H1 (cell line): ENCODE results near the gene DAAM1. TPM values are rescaled to one million over a fixed set of nuclear protein-coding genes. Genes with fewer than 3 reads are reported as not detected.

Experiments used
- CTCF ChIA-PET: fragments of 300-600 bp; sonication (Branson Sonifier 250); formaldehyde crosslinking; loops from one replicate; lab custom pipeline; 2021; ENCODE audit not compliant: partially characterized antibody; lab: Charles Lee
- POLR2A ChIA-PET: fragments of 300-600 bp; sonication (Branson Sonifier 250); formaldehyde crosslinking; loops from one replicate; lab custom pipeline; 2021; ENCODE audit warnings: inconsistent platforms; ENCODE audit not compliant: partially characterized antibody; lab: Charles Lee
- DNase-seq, 2 experiments: peaks; one replicate each; pipeline versions ENCODE4 v3.0.0 to v3.0.0-alpha.2; 2010 to 2022; ENCODE audit warnings: low spot score in 2 of 2, low read depth in 1 of 2, mixed read lengths in 1 of 2
- FAIRE-seq: peaks from 2 replicates; lab custom pipeline; 2011; peaks lifted over from hg19 to GRCh38; lab: Jason Lieb, UNC
- H2AFZ ChIP-seq: 2 replicates; pipeline ENCODE4 v1.8.1; 2012; ENCODE audit warnings: low read length, inconsistent platforms
- H2AK5ac ChIP-seq: 2 replicates; pipeline ENCODE4 v1.6.1; 2013; ENCODE audit warnings: low read depth, low read length
- H2BK120ac ChIP-seq: replicated peaks from 2 replicates; pipeline ENCODE3; 2013; ENCODE audit warnings: low read depth, low read length, inconsistent platforms
- H2BK12ac ChIP-seq: 2 replicates; pipeline ENCODE4 v1.6.1; 2013; ENCODE audit warnings: low read depth, low read length
- H2BK15ac ChIP-seq: 2 replicates; pipeline ENCODE4 v1.6.1; 2013; ENCODE audit warnings: low read length
- H2BK20ac ChIP-seq: 2 replicates; pipeline ENCODE4 v1.6.1; 2013; ENCODE audit warnings: low read length
- H2BK5ac ChIP-seq: 2 replicates; pipeline ENCODE4 v1.6.1; 2013; ENCODE audit warnings: low read depth, low read length
- H3K14ac ChIP-seq: 2 replicates; pipeline ENCODE4 v1.6.1; 2013; ENCODE audit warnings: inconsistent platforms; ENCODE audit not compliant: insufficient read length
- H3K18ac ChIP-seq: 2 replicates; pipeline ENCODE4 v1.6.1; 2013; ENCODE audit warnings: low read length; ENCODE audit errors: extremely low read depth
- H3K23ac ChIP-seq: 2 replicates; pipeline ENCODE4 v1.6.1; 2013; ENCODE audit warnings: inconsistent platforms; ENCODE audit not compliant: insufficient read length
- H3K23me2 ChIP-seq: 2 replicates; pipeline ENCODE4 v1.6.1; 2013; ENCODE audit warnings: low read depth, low read length
- H3K27ac ChIP-seq: 2 replicates; pipeline ENCODE4 v1.6.1; 2011; ENCODE audit warnings: low read depth, low read length, inconsistent platforms
- H3K27me3 ChIP-seq, 4 experiments: replicated peaks in 1 of 4; 1 replicate in 1 of 4; 2 replicates in 3 of 4; pipeline versions ENCODE4 v1.6.1 to v1.8.1; 2011 to 2013; ENCODE audit warnings: low read length in 3 of 4, mild to moderate bottlenecking in 3 of 4, inconsistent platforms in 2 of 4, mixed read lengths in 2 of 4, moderate library complexity in 1 of 4; ENCODE audit not compliant: control insufficient read depth in 3 of 4, insufficient read depth in 3 of 4; ENCODE audit errors: extremely low read depth in 1 of 4
- H3K36me3 ChIP-seq, 4 experiments: 2 replicates each; pipeline versions ENCODE4 v1.6.1 to v1.8.1; 2011 to 2013; ENCODE audit warnings: mild to moderate bottlenecking in 4 of 4, low read length in 3 of 4, moderate library complexity in 2 of 4, control low read depth in 1 of 4, inconsistent platforms in 1 of 4; ENCODE audit not compliant: insufficient read depth in 4 of 4, control insufficient read depth in 2 of 4
- H3K4ac ChIP-seq: replicated peaks from 2 replicates; pipeline ENCODE3; 2013; ENCODE audit warnings: low read length, low read depth, mixed read lengths, inconsistent platforms; ENCODE audit not compliant: insufficient read length
- H3K4me1 ChIP-seq, 4 experiments: replicated peaks in 1 of 4; 1 replicate in 1 of 4; 2 replicates in 3 of 4; pipeline versions ENCODE4 v1.6.1 to v1.8.1; 2011 to 2013; ENCODE audit warnings: low read length in 3 of 4, inconsistent platforms in 2 of 4, mixed read lengths in 1 of 4; ENCODE audit not compliant: insufficient read depth in 4 of 4, control insufficient read depth in 3 of 4
- H3K4me2 ChIP-seq, 2 experiments: 2 replicates each; pipeline versions ENCODE4 v1.6.1 to v1.8.1; 2011 to 2013; ENCODE audit warnings: low read depth in 2 of 2, low read length in 2 of 2, control low read depth in 1 of 2, inconsistent platforms in 1 of 2, mild to moderate bottlenecking in 1 of 2; ENCODE audit not compliant: insufficient read depth in 1 of 2
- H3K4me3 ChIP-seq, 4 experiments: fragments of 200-600, 300-600 bp in 1 of 4; sonication (generic), shearing (Covaris generic), sonication (Bioruptor Twin) in 1 of 4; 2 replicates each; pipeline versions ENCODE4 v1.5.1 to v1.8.1; 2011 to 2016; ENCODE audit warnings: low read length in 4 of 4, low read depth in 3 of 4, control low read depth in 2 of 4, inconsistent platforms in 2 of 4, mild to moderate bottlenecking in 2 of 4, mixed read lengths in 1 of 4, moderate library complexity in 1 of 4; ENCODE audit not compliant: insufficient read depth in 2 of 4; ENCODE audit errors: extremely low read depth in 1 of 4
- H3K56ac ChIP-seq: replicated peaks from 2 replicates; pipeline ENCODE3; 2013; ENCODE audit warnings: low read depth, mild to moderate bottlenecking, mixed read lengths, low read length, inconsistent platforms; ENCODE audit not compliant: insufficient read length
- H3K79me1 ChIP-seq: 2 replicates; pipeline ENCODE4 v1.6.1; 2013; ENCODE audit warnings: low read depth, low read length, control low read depth
- H3K79me2 ChIP-seq, 2 experiments: 2 replicates each; pipeline versions ENCODE4 v1.6.1 to v1.8.1; 2012 to 2013; ENCODE audit warnings: low read length in 2 of 2, mild to moderate bottlenecking in 2 of 2, inconsistent platforms in 1 of 2; ENCODE audit not compliant: insufficient read depth in 2 of 2, control insufficient read depth in 1 of 2
- H3K9ac ChIP-seq, 4 experiments: replicated peaks in 1 of 4; 1 replicate in 1 of 4; 2 replicates in 3 of 4; pipeline versions ENCODE4 v1.6.1 to v1.8.1; 2011 to 2013; ENCODE audit warnings: low read depth in 3 of 4, low read length in 3 of 4, control low read depth in 2 of 4, mild to moderate bottlenecking in 2 of 4, moderate library complexity in 2 of 4, inconsistent platforms in 1 of 4; ENCODE audit errors: extremely low read depth in 1 of 4
- H3K9me3 ChIP-seq, 2 experiments: 2 replicates each; pipeline versions ENCODE4 v1.6.1 to v1.8.1; 2012 to 2013; ENCODE audit warnings: mild to moderate bottlenecking in 2 of 2, moderate library complexity in 2 of 2, control low read depth in 1 of 2, inconsistent platforms in 1 of 2, low read depth in 1 of 2, low read length in 1 of 2, mixed read lengths in 1 of 2; ENCODE audit not compliant: insufficient read depth in 2 of 2
- H4K20me1 ChIP-seq, 2 experiments: replicated peaks in 1 of 2; 2 replicates each; pipeline versions ENCODE3 to v1.8.1; 2011 to 2013; ENCODE audit warnings: inconsistent platforms in 2 of 2, low read length in 2 of 2, mild to moderate bottlenecking in 1 of 2; ENCODE audit not compliant: insufficient read depth in 2 of 2, control insufficient read depth in 1 of 2
- H4K5ac ChIP-seq: 2 replicates; pipeline ENCODE4 v1.6.1; 2013; ENCODE audit warnings: low read length, low read depth, mixed read lengths, inconsistent platforms; ENCODE audit not compliant: insufficient read length
- H4K8ac ChIP-seq: 2 replicates; pipeline ENCODE4 v1.8.0; 2013; ENCODE audit warnings: mild to moderate bottlenecking, moderate library complexity, low read length, inconsistent platforms; ENCODE audit not compliant: insufficient read depth; ENCODE audit errors: extremely low read depth
- H4K91ac ChIP-seq: replicated peaks from 2 replicates; pipeline ENCODE3; 2013; ENCODE audit warnings: low read length, mixed read lengths, inconsistent platforms; ENCODE audit not compliant: insufficient read length
- ATF3 ChIP-seq: IDR thresholded peaks from 2 replicates; pipeline ENCODE4 v1.6.1; 2011; ENCODE audit warnings: low read depth, mild to moderate bottlenecking, low read length; ENCODE audit not compliant: insufficient read depth
- E2F6 ChIP-seq: IDR thresholded peaks from 2 replicates; pipeline ENCODE4 v1.6.1; 2012; ENCODE audit warnings: inconsistent platforms
- RNF2 ChIP-seq: fragments of 200-900, 300-1000 bp; sonication (generic); IDR thresholded peaks from 2 replicates; pipeline ENCODE4 v1.7.1; 2016; ENCODE audit warnings: borderline replicate concordance, low read depth, mild to moderate bottlenecking, antibody characterized with exemption, low read length; ENCODE audit not compliant: poor library complexity, severe bottlenecking; ENCODE audit errors: missing control alignments
- ZNF274 ChIP-seq: IDR thresholded peaks from 2 replicates; pipeline ENCODE4 v1.7.0; 2012; ENCODE audit warnings: low read length, borderline replicate concordance; ENCODE audit errors: extremely low read depth
- WGBS, 2 experiments: shearing (Covaris generic) in 1 of 2; methylation state at CpG; one replicate each; pipeline versions ENCODE4 v1.1.6 to v1.1.7; 2013 to 2015; ENCODE audit warnings: low lambda C conversion rate in 2 of 2, mixed read lengths in 2 of 2, inconsistent platforms in 1 of 2, low coverage in 1 of 2, missing lambda C conversion rate in 1 of 2; ENCODE audit not compliant: insufficient replicate concordance in 2 of 2, insufficient coverage in 1 of 2, insufficient read length in 1 of 2; ENCODE audit errors: extremely low coverage in 1 of 2, missing lambda C conversion rate in 1 of 2; 5-methylcytosine and 5-hydroxymethylcytosine counted together
- polyA plus RNA-seq, 7 experiments: library from polyadenylated mRNA; depleted of rRNA in 3 of 7; stranded (reverse) in 5 of 7; unstranded in 2 of 7; fragments of >200 nt in 5 of 7; fragments of 200-250 nt in 2 of 7; gene quantifications; 1 replicate in 5 of 7; 2 replicates in 1 of 7; 4 replicates in 1 of 7; pipeline versions ENCODE4 v1.2.1 to v1.2.3, GENCODE V29; 2011 to 2013; ENCODE audit warnings: missing spikeins in 2 of 7, mixed read lengths in 2 of 7
- total RNA-seq: library from RNA; stranded (reverse); fragmentation: NEBNext Ultra II Directional; extraction: Animal tissue kit (Norgen Biotek cat#: 25700); gene quantifications from 2 replicates; pipeline ENCODE4 v1.2.1, GENCODE V29; 2021

Gene DAAM1
- total and polyA plus RNA-seq, 2 of the 8 experiments (the other 6 are each of a cell fraction or from before 2014, with no cell fraction given): 5.0 to 44.9 TPM

- TF ChIP-seq RNF2 (no peak), E2F6 (no peak), ZNF274 (no peak), ATF3 (no peak)
- Histone ChIP-seq H4K20me1 (no peaks in the 10 kb centered on the region), H2AFZ (no peak overlapping the region), H3K23me2 (no peaks in the 10 kb centered on the region), H3K36me3 (no peaks in the 10 kb centered on the region), H4K91ac (no peak overlapping the region), H2BK12ac (no peak overlapping the region), H4K5ac (no peak overlapping the region), H2BK20ac (no peak overlapping the region), H2BK15ac (no peak overlapping the region), H2BK5ac (no peak overlapping the region), H3K27me3 (no peaks in the 10 kb centered on the region), H2AK5ac (no peak overlapping the region), H3K9me3 (no peaks in the 10 kb centered on the region), H3K4me3 (no peak overlapping the region), H3K27ac (no peak overlapping the region), H3K4ac (no peak overlapping the region), H3K56ac (no peak overlapping the region), H3K23ac (no peak overlapping the region), H3K4me2 (no peak overlapping the region), H3K79me2 (no peaks in the 10 kb centered on the region), H4K8ac (no peak overlapping the region), H3K4me1 (no peaks in the 10 kb centered on the region), H2BK120ac (no peak overlapping the region), H3K14ac (no peak overlapping the region), H3K9ac (no peak overlapping the region), H3K18ac (no peak overlapping the region), H3K79me1 (no peaks in the 10 kb centered on the region)
- FAIRE-seq (no peak), DNase-seq (no peak)
- POLR2A ChIA-PET: no interaction called here
- 85% methylated on average over 3 of the region's 3 CpGs; no CpG with 5 or more reads in 1 of the 2 experiments for WGBS, 2 experiments
- CTCF ChIA-PET: interaction anchor here (1.0 kb wide), 1 partner anchor 278 kb away, joined by 4 read pairs; no protein-coding TSS in a partner anchor
Measured at GRCh38 chr14:59166258-59166657, 22.2 kb upstream of the DAAM1 start.
